Measurements from ENCODE around the gene SSR1. TPM values are rescaled to one million over a fixed set of nuclear protein-coding genes. Genes with fewer than 3 reads are reported as not detected.

SSR1 gene
- total RNA-seq, 2 experiments from 2014 or later, result 182 to 188 TPM

Other genes with a start within 250 kb of the SSR1 start
- 10 to 100 TPM; 26.5 to 27.9 TPM for gene RREB1, start 205.2 kb downstream of the SSR1 start, total RNA-seq
- under 1 TPM in 1 of 2 experiments, not detected in 1; 0.08 TPM for gene CAGE1, start 76.5 kb upstream of the SSR1 start, total RNA-seq
- gene RIOK1, start 76.6 kb upstream of the SSR1 start, total RNA-seq, result 10 to 100 TPM; 23.4 to 27.0 TPM
- gene DSP, start 228.5 kb upstream of the SSR1 start, total RNA-seq, result under 1 TPM; 0.15 to 0.33 TPM